Heart left ventricle (tissue), 16 donors: ENCODE results near the gene CECR2. TPM values are rescaled to one million over a fixed set of nuclear protein-coding genes. Genes with fewer than 3 reads are reported as not detected.

ENCODE experiments used
- ATAC-seq, 4 donors: fragments of 200-7000 bp; cut with Tn5 transposase; one replicate each; pipeline ENCODE4 v1.9.1; 2020 to 2022; ENCODE audit warnings: moderate library complexity in 4 of 4, mild to moderate bottlenecking in 3 of 4, moderate number of reproducible peaks in 1 of 4
- DNase-seq, 5 donors: peaks; one replicate each; pipeline ENCODE4 v3.0.0-alpha.2; 2020
- H3K27ac ChIP-seq, 12 donors: fragments of 200-600 bp; sonication (generic) in 4 of 12; one replicate each; pipeline versions ENCODE4 v1.5.0 to v1.8.0; 2016 to 2022; ENCODE audit warnings: mild to moderate bottlenecking in 2 of 12
- H3K27me3 ChIP-seq, 9 donors: fragments of 200-600 bp; sonication (generic) in 2 of 9; one replicate each; pipeline versions ENCODE4 v1.5.1 to v1.8.0; 2016 to 2022; ENCODE audit warnings: mild to moderate bottlenecking in 3 of 9
- H3K36me3 ChIP-seq, 9 donors: fragments of 200-600 bp; sonication (generic) in 2 of 9; one replicate each; pipeline versions ENCODE4 v1.5.0 to v1.8.0; 2018 to 2022; ENCODE audit warnings: mild to moderate bottlenecking in 2 of 9
- H3K4me1 ChIP-seq, 12 donors: fragments of 200-600 bp; sonication (generic) in 4 of 12; one replicate each; pipeline versions ENCODE4 v1.5.0 to v1.8.0; 2016 to 2022; ENCODE audit warnings: mild to moderate bottlenecking in 3 of 12
- H3K4me3 ChIP-seq, 12 donors: fragments of 200-600 bp; sonication (generic) in 4 of 12; one replicate each; pipeline versions ENCODE4 v1.5.0 to v1.8.0; 2017 to 2022; ENCODE audit warnings: mild to moderate bottlenecking in 9 of 12, moderate library complexity in 4 of 12
- H3K9me3 ChIP-seq, 12 donors: fragments of 200-600 bp; sonication (generic) in 4 of 12; one replicate each; pipeline versions ENCODE4 v1.5.0 to v1.8.0; 2016 to 2022; ENCODE audit warnings: mild to moderate bottlenecking in 1 of 12
- POLR2A ChIP-seq, 2 donors: fragments of 450-650 bp; IDR thresholded peaks; one replicate each; pipeline ENCODE4 v1.6.1; 2017; ENCODE audit warnings: antibody characterized with exemption in 2 of 2, mild to moderate bottlenecking in 2 of 2, moderate library complexity in 2 of 2
- WGBS, 4 donors: extraction: QIAGEN DNeasy Blood & Tissue Kit in 2 of 4; methylation state at CpG; one replicate each; pipeline versions ENCODE4 v1.1.5 to v1.1.7; 2013 to 2018; 5-methylcytosine and 5-hydroxymethylcytosine counted together
- intact Hi-C, 10 donors: fragments of 100-400 bp; cut with DNase I; formaldehyde crosslinking; loops; one replicate each; pipeline versions ENCODE4 v1.11.1 to v1.14.2; 2022
- polyA plus RNA-seq, 2 donors: library from polyadenylated mRNA; stranded (reverse); fragments of 200-250 nt; gene quantifications; one replicate each; pipeline ENCODE4 v1.2.3, GENCODE V29; 2013
- total RNA-seq, 9 donors: library from RNA; depleted of rRNA in 2 of 9; stranded (reverse); fragments of >200 nt in 2 of 9; fragmentation: NEBNext Ultra II Directional in 3 of 9; extraction: Animal tissue kit (Norgen Biotek cat#: 25700) in 3 of 9; gene quantifications; one replicate each; pipeline versions ENCODE4 v1.1.0 to v1.2.4, GENCODE V29; 2016 to 2023
- TF ChIP-seq, protein P1 (sequence below), 12 donors: fragments of 200-600 bp; sonication (generic) in 4 of 12; IDR thresholded peaks; one replicate each; pipeline versions ENCODE4 v1.5.0 to v1.8.0; 2018 to 2022; ENCODE audit warnings: antibody characterized with exemption in 12 of 12, mild to moderate bottlenecking in 5 of 12
- donor health status: ischemic (EF 13 %, LVEDD 7.1; RV severe dilation, severe dysfunction).
- donor health status: healthy with polysubstance abuse.
- donor health status: DM: no; HTN: yes; CAD: no.
- donor health status: DM: no; HTN: no; CAD: no.
- donor health status: ischemic (EF 25% LVEDD 6.9; RV normal size, moderate dysfunction).
- donor health status: ischemic (EF 25% LVEDD 5.7; RV mildly dilated, moderate dysfunction).
- donor health status: healthy.
- donor health status: DM: yes; HTN: yes; CAD: no.
- donor health status: ischemic (EF 35%, LVEDD 5.7; RV mildly dilated, moderate dysfunction).
- donor health status: nonischemic (EF 11% LVEDD 7.7; RV severe dilation, severe dysfunction).
- donor health status: DM: yes; HTN: yes; CAD: no.
- donor health status: PGD.
- donor health status: ischemic (EF 29% LVEDD 5.4; RV normal size, mild dysfunction).
- donor health status: nonischemic (EF 23%, LVEDD 6.1; RV moderate dilation, normal function).

The CECR2 gene
- total and polyA plus RNA-seq, 11 donors = 3.8 to 11.6 (median 6.8) TPM

DNA sequence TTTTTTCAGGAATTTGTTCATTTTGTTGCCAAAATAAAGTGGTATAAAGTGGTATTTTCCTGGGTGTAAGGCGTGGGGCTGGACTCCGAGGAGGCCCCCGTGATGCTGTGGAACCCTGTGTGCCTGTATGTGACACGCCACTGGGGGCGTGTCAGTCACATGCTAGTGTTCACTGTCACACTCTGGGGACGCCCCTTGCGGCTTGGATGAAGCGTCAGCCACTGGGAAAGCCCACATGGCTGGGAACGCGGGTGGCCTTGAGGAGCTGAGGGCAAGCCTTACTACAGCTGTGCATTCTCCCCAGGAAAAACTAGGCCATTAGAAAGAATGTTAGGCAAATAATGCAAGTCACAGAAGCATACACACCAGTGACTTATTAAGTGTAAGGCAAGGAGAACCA is 117.1 kb downstream of the CECR2 start:
- Histone ChIP-seq H3K4me3 (no peak overlapping the region), H3K9me3 (peaks cover 0 to 3% (median 0%) of the 10 kb centered on the region in 12 donors), H3K27me3 (no peaks in the 10 kb centered on the region), H3K27ac (no peak overlapping the region), H3K36me3 (no peaks in the 10 kb centered on the region), H3K4me1 (peaks cover 0 to 26% (median 4%) of the 10 kb centered on the region in 12 donors)
- ATAC-seq = peak in 1 of 4 donors; percentile 19
- intact Hi-C loops = no loop called here
- WGBS, 4 donors = 78 to 86% (median 79%) methylated on average over 10 of the region's 10 CpGs
- DNase-seq = no peak
- TF ChIP-seq, protein P1, sequence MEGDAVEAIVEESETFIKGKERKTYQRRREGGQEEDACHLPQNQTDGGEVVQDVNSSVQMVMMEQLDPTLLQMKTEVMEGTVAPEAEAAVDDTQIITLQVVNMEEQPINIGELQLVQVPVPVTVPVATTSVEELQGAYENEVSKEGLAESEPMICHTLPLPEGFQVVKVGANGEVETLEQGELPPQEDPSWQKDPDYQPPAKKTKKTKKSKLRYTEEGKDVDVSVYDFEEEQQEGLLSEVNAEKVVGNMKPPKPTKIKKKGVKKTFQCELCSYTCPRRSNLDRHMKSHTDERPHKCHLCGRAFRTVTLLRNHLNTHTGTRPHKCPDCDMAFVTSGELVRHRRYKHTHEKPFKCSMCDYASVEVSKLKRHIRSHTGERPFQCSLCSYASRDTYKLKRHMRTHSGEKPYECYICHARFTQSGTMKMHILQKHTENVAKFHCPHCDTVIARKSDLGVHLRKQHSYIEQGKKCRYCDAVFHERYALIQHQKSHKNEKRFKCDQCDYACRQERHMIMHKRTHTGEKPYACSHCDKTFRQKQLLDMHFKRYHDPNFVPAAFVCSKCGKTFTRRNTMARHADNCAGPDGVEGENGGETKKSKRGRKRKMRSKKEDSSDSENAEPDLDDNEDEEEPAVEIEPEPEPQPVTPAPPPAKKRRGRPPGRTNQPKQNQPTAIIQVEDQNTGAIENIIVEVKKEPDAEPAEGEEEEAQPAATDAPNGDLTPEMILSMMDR (IDR thresholded peaks at IDR 0.05) = no peak
- no peak for TF ChIP-seq POLR2A (IDR thresholded peaks at IDR 0.05)

DNA sequence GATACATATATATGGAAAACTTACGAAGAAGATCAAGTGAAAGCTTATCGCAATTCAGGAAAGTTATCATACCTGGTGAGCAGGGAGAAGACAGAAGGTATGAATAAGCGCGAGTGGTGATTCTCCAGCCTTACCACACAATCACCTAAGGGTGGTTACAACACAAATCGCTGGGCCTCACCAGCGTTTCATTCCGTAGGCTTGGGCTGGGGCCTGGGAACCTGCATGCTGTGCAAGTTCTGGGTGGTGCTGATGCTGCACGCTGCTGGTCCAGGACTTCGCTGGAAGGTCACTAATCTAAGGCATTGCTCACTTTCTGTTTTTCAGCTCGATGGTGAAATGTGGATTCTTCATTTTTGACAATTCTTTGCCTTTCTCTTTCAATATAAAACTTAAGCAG is 117.5 kb downstream of the CECR2 start:
- no peak for ATAC-seq
- TF ChIP-seq, protein P1 (IDR thresholded peaks at IDR 0.05) = no peak
- no peak for TF ChIP-seq POLR2A (IDR thresholded peaks at IDR 0.05)
- H3K27me3 ChIP-seq = no peaks in the 10 kb centered on the region
- intact Hi-C loops = no loop called here
- H3K9me3 ChIP-seq = peaks cover 0 to 3% (median 0%) of the 10 kb centered on the region in 12 donors
- no peak overlapping the region for H3K4me3 ChIP-seq
- no peak for DNase-seq
- H3K36me3 ChIP-seq = no peaks in the 10 kb centered on the region
- WGBS, 4 donors = 87 to 94% (median 90%) methylated on average over 10 of the region's 10 CpGs
- H3K4me1 ChIP-seq = peaks cover 0 to 27% (median 4%) of the 10 kb centered on the region in 12 donors
- no peak overlapping the region for H3K27ac ChIP-seq

DNA sequence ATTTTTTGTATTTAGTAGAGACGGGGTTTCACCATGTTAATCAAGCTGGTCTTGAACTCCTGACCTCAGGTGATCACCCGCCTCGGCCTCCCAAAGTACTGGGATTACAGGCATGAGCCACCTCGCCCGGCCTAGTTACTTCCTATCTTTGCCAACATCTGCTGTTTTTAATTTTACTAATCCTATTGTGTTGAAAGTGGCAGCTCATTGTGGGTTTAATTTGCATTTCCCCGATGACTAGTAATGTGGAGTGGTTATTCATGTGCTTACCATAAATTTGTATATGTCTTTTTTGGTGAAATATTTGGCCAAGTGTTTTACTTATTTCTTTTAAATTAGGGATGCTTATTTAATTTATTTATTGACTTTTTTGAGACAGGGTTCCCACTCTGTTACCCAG is 119.8 kb downstream of the CECR2 start:
- DNase-seq (no peak), ATAC-seq (no peak)
- intact Hi-C loops = no loop called here
- H3K36me3 ChIP-seq = no peaks in the 10 kb centered on the region
- WGBS, 4 donors = 73 to 90% (median 86%) methylated on average over 6 of the region's 6 CpGs
- no peak overlapping the region for H3K4me3 ChIP-seq
- TF ChIP-seq, protein P1 (IDR thresholded peaks at IDR 0.05) = no peak
- TF ChIP-seq POLR2A (IDR thresholded peaks at IDR 0.05) = no peak
- no peaks in the 10 kb centered on the region for H3K27me3 ChIP-seq
- H3K9me3 ChIP-seq = peaks cover 0 to 3% (median 0%) of the 10 kb centered on the region in 12 donors
- H3K27ac ChIP-seq = no peak overlapping the region
- peaks cover 0 to 33% (median 8%) of the 10 kb centered on the region in 12 donors for H3K4me1 ChIP-seq

- intact Hi-C loops = loop anchor here in 4 of 10 donors (5.0 to 10.0 kb wide), 3 partner anchors 56 to 286 kb away; partner anchors contain the start of gene CECR2 (in 3 of the 4)
- Histone ChIP-seq H3K4me3 (no peak overlapping the region), H3K9me3 (peaks cover 0 to 3% (median 0%) of the 10 kb centered on the region in 12 donors), H3K27ac (no peak overlapping the region), H3K4me1 (peaks cover 0 to 19% (median 8%) of the 10 kb centered on the region in 12 donors), H3K36me3 (no peaks in the 10 kb centered on the region), H3K27me3 (no peaks in the 10 kb centered on the region)
- TF ChIP-seq, protein P1 (IDR thresholded peaks at IDR 0.05) = no peak
- TF ChIP-seq POLR2A (IDR thresholded peaks at IDR 0.05) = no peak
- DNase-seq = no peak
- no peak for ATAC-seq
- 83 to 91% (median 90%) methylated on average over 9 of the region's 9 CpGs for WGBS, 4 donors
Observed at GRCh38 chr22:17491090-17491640, 121.9 kb downstream of the CECR2 start.
